ENCODE measurements around the gene S100PBP.
A peak's percentile ranks its signal among the peaks of the same experiment; 100 is the strongest.

Gene S100PBP

GRCh38 chr1:32848354-32849063 is 31.1 kb downstream of the S100PBP start:
- peak overlapping the region; percentile 30 for H3K27ac Mint-ChIP-seq
- peaks cover 2% of the 10 kb centered on the region for H3K9me3 Mint-ChIP-seq
- peaks cover 41% of the 10 kb centered on the region for H3K36me3 Mint-ChIP-seq
- H3K4me1 Mint-ChIP-seq = no peaks in the 10 kb centered on the region
- ATAC-seq = no peak
- no peaks in the 10 kb centered on the region for H3K27me3 Mint-ChIP-seq
- H3K4me3 Mint-ChIP-seq = no peak overlapping the region

GRCh38 chr1:32855861-32856617 is 38.6 kb downstream of the S100PBP start:
- Mint-ChIP-seq H3K4me1 (no peaks in the 10 kb centered on the region), H3K27me3 (no peaks in the 10 kb centered on the region), H3K36me3 (peaks cover 56% of the 10 kb centered on the region), H3K4me3 (no peak overlapping the region), H3K27ac (no peak overlapping the region), H3K9me3 (no peaks in the 10 kb centered on the region)
- no peak for ATAC-seq

GRCh38 chr1:32858136-32858535 is 40.7 kb downstream of the S100PBP start:
- no peaks in the 10 kb centered on the region for H3K4me1 Mint-ChIP-seq
- peaks cover 62% of the 10 kb centered on the region for H3K36me3 Mint-ChIP-seq
- H3K27me3 Mint-ChIP-seq = no peaks in the 10 kb centered on the region
- ATAC-seq = no peak
- H3K27ac Mint-ChIP-seq = no peak overlapping the region
- no peak overlapping the region for H3K4me3 Mint-ChIP-seq
- H3K9me3 Mint-ChIP-seq = no peaks in the 10 kb centered on the region

- Mint-ChIP-seq H3K9me3 (no peaks in the 10 kb centered on the region), H3K4me3 (no peak overlapping the region), H3K4me1 (no peaks in the 10 kb centered on the region), H3K36me3 (peaks cover 60% of the 10 kb centered on the region), H3K27me3 (no peaks in the 10 kb centered on the region), H3K27ac (no peak overlapping the region)
- no peak for ATAC-seq
Measured at GRCh38 chr1:32858791-32859190, 41.3 kb downstream of the S100PBP start.

DNA sequence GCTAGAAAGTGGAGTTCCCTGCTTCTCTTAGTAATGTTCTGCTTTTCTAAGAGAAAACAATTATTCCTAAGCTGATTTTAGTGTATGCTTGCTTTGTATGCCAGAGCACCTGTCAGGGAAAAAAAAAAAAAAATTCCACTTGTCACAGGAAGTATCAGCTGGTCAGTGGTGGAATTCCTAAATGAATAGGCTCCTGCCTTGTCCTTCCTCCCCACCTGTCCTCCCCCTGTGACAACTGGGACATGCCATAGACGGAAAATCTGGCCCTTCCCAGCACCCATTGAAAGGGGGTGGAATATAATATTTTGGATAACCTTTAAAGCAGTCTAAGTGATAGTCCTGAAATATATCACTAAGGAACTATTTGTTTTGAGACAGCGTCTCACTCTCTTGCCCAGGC is 42.5 kb downstream of the S100PBP start:
- Mint-ChIP-seq H3K36me3 (peaks cover 57% of the 10 kb centered on the region), H3K27me3 (no peaks in the 10 kb centered on the region), H3K27ac (no peak overlapping the region), H3K9me3 (no peaks in the 10 kb centered on the region), H3K4me3 (no peak overlapping the region), H3K4me1 (no peaks in the 10 kb centered on the region)
- ATAC-seq = no peak

GRCh38 chr1:32860566-32860965 is 43.1 kb downstream of the S100PBP start:
- no peaks in the 10 kb centered on the region for H3K9me3 Mint-ChIP-seq
- H3K4me3 Mint-ChIP-seq = no peak overlapping the region
- ATAC-seq = no peak
- peaks cover 52% of the 10 kb centered on the region for H3K36me3 Mint-ChIP-seq
- no peak overlapping the region for H3K27ac Mint-ChIP-seq
- H3K4me1 Mint-ChIP-seq = no peaks in the 10 kb centered on the region
- H3K27me3 Mint-ChIP-seq = no peaks in the 10 kb centered on the region

GRCh38 chr1:32861904-32862695 is 44.6 kb downstream of the S100PBP start:
- no peaks in the 10 kb centered on the region for H3K9me3 Mint-ChIP-seq
- no peaks in the 10 kb centered on the region for H3K4me1 Mint-ChIP-seq
- no peak overlapping the region for H3K4me3 Mint-ChIP-seq
- no peak overlapping the region for H3K27ac Mint-ChIP-seq
- ATAC-seq = no peak
- H3K36me3 Mint-ChIP-seq = peaks cover 42% of the 10 kb centered on the region
- no peaks in the 10 kb centered on the region for H3K27me3 Mint-ChIP-seq

- Mint-ChIP-seq H3K9me3 (no peaks in the 10 kb centered on the region), H3K27me3 (no peaks in the 10 kb centered on the region), H3K27ac (no peak overlapping the region), H3K4me3 (no peak overlapping the region), H3K36me3 (peaks cover 37% of the 10 kb centered on the region), H3K4me1 (no peaks in the 10 kb centered on the region)
- ATAC-seq = no peak
Measured at GRCh38 chr1:32863218-32863880, 45.9 kb downstream of the S100PBP start.

- H3K4me1 Mint-ChIP-seq = no peaks in the 10 kb centered on the region
- H3K36me3 Mint-ChIP-seq = peaks cover 42% of the 10 kb centered on the region
- no peaks in the 10 kb centered on the region for H3K9me3 Mint-ChIP-seq
- ATAC-seq = no peak
- peaks cover 1% of the 10 kb centered on the region for H3K27me3 Mint-ChIP-seq
- no peak overlapping the region for H3K27ac Mint-ChIP-seq
- no peak overlapping the region for H3K4me3 Mint-ChIP-seq
Measured at GRCh38 chr1:32863881-32864245, 46.4 kb downstream of the S100PBP start.

GRCh38 chr1:32864375-32865019 is 47.0 kb downstream of the S100PBP start:
- Mint-ChIP-seq H3K27me3 (peaks cover 8% of the 10 kb centered on the region), H3K4me1 (peaks cover 4% of the 10 kb centered on the region), H3K4me3 (no peak overlapping the region), H3K9me3 (no peaks in the 10 kb centered on the region), H3K36me3 (peaks cover 43% of the 10 kb centered on the region), H3K27ac (no peak overlapping the region)
- ATAC-seq = no peak

DNA sequence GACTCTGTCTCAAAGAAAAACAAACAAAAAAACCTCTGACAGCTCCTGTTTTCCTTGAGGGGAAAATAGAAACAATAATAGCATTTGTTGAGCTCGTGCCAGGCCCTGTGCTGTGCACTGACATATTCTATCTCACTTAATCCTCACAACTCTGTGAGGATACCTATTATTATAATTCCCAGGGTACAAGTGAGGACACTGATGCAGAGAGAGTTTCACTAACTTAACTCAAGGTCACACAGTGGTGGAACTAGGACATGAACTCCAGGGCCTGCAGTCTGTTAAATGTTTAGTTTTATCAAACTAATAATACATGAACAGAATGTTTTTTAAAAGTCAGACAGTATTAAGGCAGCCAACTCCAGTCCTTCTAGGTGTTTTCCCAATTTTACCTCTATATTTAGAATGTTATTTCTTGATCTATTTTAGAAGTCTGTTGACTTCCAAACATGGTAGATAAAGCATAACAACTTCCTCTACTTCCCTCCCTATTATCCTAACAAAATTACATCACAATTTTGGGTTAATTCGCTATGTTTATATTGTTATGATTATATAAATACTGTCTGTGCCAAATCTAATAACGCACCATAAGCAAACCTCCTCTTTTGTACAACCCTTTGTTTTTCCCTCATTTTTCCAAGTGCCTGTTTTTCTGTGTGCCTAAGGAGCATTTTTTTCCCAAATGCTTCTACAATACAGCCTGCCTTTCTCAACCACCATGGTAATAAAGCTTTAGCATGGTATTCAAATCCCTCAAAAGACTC is 48.4 kb downstream of the S100PBP start:
- Mint-ChIP-seq H3K27ac (no peak overlapping the region), H3K9me3 (no peaks in the 10 kb centered on the region), H3K27me3 (peaks cover 19% of the 10 kb centered on the region), H3K4me1 (peaks cover 13% of the 10 kb centered on the region), H3K4me3 (no peak overlapping the region), H3K36me3 (peaks cover 43% of the 10 kb centered on the region)
- no peak for ATAC-seq

DNA sequence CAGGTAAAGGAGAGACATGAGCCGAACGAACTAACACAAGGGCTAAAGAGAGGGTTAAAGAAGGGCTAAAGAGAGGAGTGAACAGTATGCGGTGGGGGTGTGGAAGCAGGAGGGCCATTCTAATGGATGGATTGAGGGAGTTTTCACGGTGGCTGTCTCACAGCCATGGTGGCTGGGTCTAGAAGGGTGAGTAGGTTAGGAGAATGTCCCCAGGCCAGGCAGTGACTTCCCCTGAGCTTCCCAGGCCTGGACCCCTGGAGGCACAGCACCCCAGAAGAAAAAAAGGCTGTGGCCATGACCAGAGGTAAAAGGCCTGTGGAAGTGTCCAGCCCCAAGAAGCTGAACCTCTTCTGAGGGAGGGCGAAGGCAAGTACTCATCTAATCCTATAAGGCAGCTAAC is 49.7 kb downstream of the S100PBP start:
- Mint-ChIP-seq H3K4me3 (no peak overlapping the region), H3K9me3 (no peaks in the 10 kb centered on the region), H3K4me1 (peaks cover 25% of the 10 kb centered on the region), H3K27me3 (peaks cover 19% of the 10 kb centered on the region), H3K36me3 (peaks cover 37% of the 10 kb centered on the region), H3K27ac (no peak overlapping the region)
- ATAC-seq = no peak

GRCh38 chr1:32867671-32868070 is 50.2 kb downstream of the S100PBP start:
- Mint-ChIP-seq H3K9me3 (no peaks in the 10 kb centered on the region), H3K4me3 (no peak overlapping the region), H3K4me1 (peaks cover 30% of the 10 kb centered on the region), H3K27me3 (peaks cover 23% of the 10 kb centered on the region), H3K27ac (no peak overlapping the region), H3K36me3 (peaks cover 32% of the 10 kb centered on the region)
- ATAC-seq = no peak

GRCh38 chr1:32868085-32868484 is 50.6 kb downstream of the S100PBP start:
- Mint-ChIP-seq H3K36me3 (peaks cover 27% of the 10 kb centered on the region), H3K4me1 (peaks cover 34% of the 10 kb centered on the region), H3K9me3 (no peaks in the 10 kb centered on the region)

More at GRCh38 chr1:32868085-32868484, 50.6 kb downstream of the S100PBP start:
- Mint-ChIP-seq H3K4me3 (no peak overlapping the region), H3K27me3 (peaks cover 27% of the 10 kb centered on the region), H3K27ac (no peak overlapping the region)
- no peak for ATAC-seq
